HepG2 (cell line): ENCODE data around the gene CLCN2. TPM values are rescaled to one million over a fixed set of nuclear protein-coding genes. Genes with fewer than 3 reads are reported as not detected.

Source experiments
- FOSL1 ChIP-seq: sonication (generic); formaldehyde crosslinking; IDR thresholded peaks from 2 replicates; pipeline ENCODE4 v1.9.0; 2021; ENCODE audit warnings: missing genetic modification reagents, borderline replicate concordance
- KDM5A ChIP-seq: fragments of 200-600 bp; sonication (generic); IDR thresholded peaks from 2 replicates; pipeline ENCODE4 v1.7.0; 2018; ENCODE audit warnings: antibody characterized with exemption, mild to moderate bottlenecking, low read length, borderline replicate concordance
- MAZ ChIP-seq, 2 experiments: sonication (generic) in 1 of 2; formaldehyde crosslinking in 1 of 2; IDR thresholded peaks; 2 replicates each; pipeline versions ENCODE4 v1.5.0 to v1.6.1; 2012 to 2020; ENCODE audit warnings: low read depth in 2 of 2, mild to moderate bottlenecking in 2 of 2, borderline replicate concordance in 1 of 2, improper control_type of control experiment in 1 of 2, low read length in 1 of 2, missing genetic modification reagents in 1 of 2, moderate library complexity in 1 of 2
- PAWR ChIP-seq: sonication (generic); formaldehyde crosslinking; IDR thresholded peaks from 2 replicates; pipeline ENCODE4 v1.4.0; 2020; ENCODE audit warnings: missing genetic modification reagents, mild to moderate bottlenecking, borderline replicate concordance
- SP2 ChIP-seq: sonication (generic); formaldehyde crosslinking; IDR thresholded peaks from 2 replicates; pipeline ENCODE4 v1.5.1; 2020; ENCODE audit warnings: mild to moderate bottlenecking, missing genetic modification reagents
- ZNF10 ChIP-seq: sonication (generic); formaldehyde crosslinking; IDR thresholded peaks from 2 replicates; pipeline ENCODE4 v1.4.0; 2020; ENCODE audit warnings: mild to moderate bottlenecking, low read depth, missing genetic modification reagents, borderline replicate concordance
- ZNF335 ChIP-seq: sonication (generic); formaldehyde crosslinking; IDR thresholded peaks from 2 replicates; pipeline ENCODE4 v1.4.0; 2020; ENCODE audit warnings: missing genetic modification reagents
- ZNF432 ChIP-seq: sonication (generic); formaldehyde crosslinking; IDR thresholded peaks from 2 replicates; pipeline ENCODE4 v1.5.0; 2020; ENCODE audit warnings: missing genetic modification reagents, mild to moderate bottlenecking, borderline replicate concordance
- ZNF468 ChIP-seq: sonication (generic); formaldehyde crosslinking; IDR thresholded peaks from 2 replicates; pipeline ENCODE4 v1.8.0; 2022; ENCODE audit warnings: mild to moderate bottlenecking, moderate library complexity, missing genetic modification reagents
- polyA plus RNA-seq, 8 experiments: library from polyadenylated mRNA; depleted of rRNA in 3 of 8; stranded (reverse) in 7 of 8; unstranded in 1 of 8; fragments of >200 nt; fragmentation: Illumina TruSeq in 4 of 8; extraction: Trizol in 4 of 8; gene quantifications; 2 replicates each; pipeline versions ENCODE4 v1.2.1 to v1.2.3, GENCODE V29; 2011 to 2016; ENCODE audit warnings: low read depth in 4 of 8, missing spikeins in 1 of 8, mixed read lengths in 1 of 8; ENCODE audit not compliant: insufficient read depth in 1 of 8
- total RNA-seq, 5 experiments: library from RNA; depleted of rRNA; stranded (reverse); fragments of >200 nt; fragmentation: Illumina TruSeq; extraction: Trizol; gene quantifications; 2 replicates each; pipeline ENCODE4 v1.2.3, GENCODE V29; 2016; ENCODE audit warnings: low read depth in 1 of 5
- TF ChIP-seq, protein P1 (sequence below): sonication (generic); formaldehyde crosslinking; IDR thresholded peaks from 2 replicates; pipeline ENCODE4 v1.5.0; 2020; ENCODE audit warnings: mild to moderate bottlenecking, missing genetic modification reagents
- TF ChIP-seq, protein P2 (sequence below): IDR thresholded peaks from 2 replicates; pipeline ENCODE4 v1.6.1; 2016; ENCODE audit warnings: missing compliant biosample characterization, missing genetic modification reagents, borderline replicate concordance
- TF ChIP-seq, protein P3 (sequence below): sonication (generic); formaldehyde crosslinking; IDR thresholded peaks from 2 replicates; pipeline ENCODE4 v1.8.1; 2023; ENCODE audit warnings: mild to moderate bottlenecking, missing genetic modification reagents
- TF ChIP-seq, protein P4 (sequence below): sonication (generic); formaldehyde crosslinking; IDR thresholded peaks from 2 replicates; pipeline ENCODE4 v1.9.0; 2021; ENCODE audit warnings: missing genetic modification reagents, mild to moderate bottlenecking, borderline replicate concordance
- TF ChIP-seq, protein P5 (sequence below): sonication (generic); formaldehyde crosslinking; IDR thresholded peaks from 2 replicates; pipeline ENCODE4 v1.9.0; 2022; ENCODE audit warnings: low read depth, missing genetic modification reagents
- TF ChIP-seq, protein P6 (sequence below): sonication (generic); IDR thresholded peaks from 2 replicates; pipeline ENCODE4 v1.6.1; 2016; ENCODE audit warnings: low read depth, borderline replicate concordance
- TF ChIP-seq, protein P7 (sequence below): sonication (generic); formaldehyde crosslinking; IDR thresholded peaks from 2 replicates; pipeline ENCODE4 v1.5.0; 2020; ENCODE audit warnings: missing genetic modification reagents

Gene CLCN2
- total and polyA plus RNA-seq, 2 of the 13 experiments (the other 11 are each of a cell fraction or from before 2014, with no cell fraction given) = 11.4 to 13.5 TPM

DNA sequence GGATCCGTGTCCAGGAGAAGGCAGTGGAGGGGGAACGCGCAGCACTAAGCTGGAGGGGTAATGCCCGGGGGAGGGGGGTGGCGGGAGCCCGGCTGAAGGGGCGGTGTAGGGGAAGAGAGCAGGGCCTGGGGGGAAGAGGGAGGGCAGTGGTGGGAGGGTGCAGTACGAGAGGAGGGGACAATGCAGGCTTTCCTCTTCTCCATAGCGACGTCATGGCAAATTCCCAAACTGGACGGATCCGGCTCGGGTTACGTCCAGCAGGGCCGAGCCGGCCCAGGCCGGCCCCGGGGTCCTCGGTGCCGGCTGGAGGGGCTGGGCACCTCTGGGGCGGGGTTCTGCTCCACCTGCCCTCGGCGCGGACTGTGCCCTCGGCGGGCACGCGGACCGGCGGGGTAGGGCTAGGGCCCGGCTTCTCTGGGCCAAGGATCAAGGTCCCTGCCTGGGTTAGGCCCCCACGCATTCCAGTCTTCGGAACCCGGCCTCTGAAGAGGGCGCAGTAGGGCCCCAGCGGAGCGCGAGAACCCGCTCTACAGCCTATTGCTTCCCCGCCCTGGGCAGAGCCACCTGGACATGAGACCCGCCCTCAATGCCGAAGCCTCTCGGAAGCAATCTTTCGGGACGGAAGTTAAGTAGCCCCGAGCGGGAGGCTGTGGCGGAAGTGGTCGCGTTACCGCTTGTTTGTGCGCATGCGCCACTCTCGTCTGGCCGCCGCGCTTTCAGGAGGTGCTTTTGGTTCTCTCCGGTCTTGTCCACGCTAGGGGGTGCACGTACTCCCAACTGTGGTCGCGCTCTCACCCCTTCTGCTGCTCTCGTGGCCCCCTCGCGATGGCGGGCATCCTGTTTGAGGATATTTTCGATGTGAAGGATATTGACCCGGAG, 1.5 kb upstream of the CLCN2 start (continued):
- TF ChIP-seq, protein P1, sequence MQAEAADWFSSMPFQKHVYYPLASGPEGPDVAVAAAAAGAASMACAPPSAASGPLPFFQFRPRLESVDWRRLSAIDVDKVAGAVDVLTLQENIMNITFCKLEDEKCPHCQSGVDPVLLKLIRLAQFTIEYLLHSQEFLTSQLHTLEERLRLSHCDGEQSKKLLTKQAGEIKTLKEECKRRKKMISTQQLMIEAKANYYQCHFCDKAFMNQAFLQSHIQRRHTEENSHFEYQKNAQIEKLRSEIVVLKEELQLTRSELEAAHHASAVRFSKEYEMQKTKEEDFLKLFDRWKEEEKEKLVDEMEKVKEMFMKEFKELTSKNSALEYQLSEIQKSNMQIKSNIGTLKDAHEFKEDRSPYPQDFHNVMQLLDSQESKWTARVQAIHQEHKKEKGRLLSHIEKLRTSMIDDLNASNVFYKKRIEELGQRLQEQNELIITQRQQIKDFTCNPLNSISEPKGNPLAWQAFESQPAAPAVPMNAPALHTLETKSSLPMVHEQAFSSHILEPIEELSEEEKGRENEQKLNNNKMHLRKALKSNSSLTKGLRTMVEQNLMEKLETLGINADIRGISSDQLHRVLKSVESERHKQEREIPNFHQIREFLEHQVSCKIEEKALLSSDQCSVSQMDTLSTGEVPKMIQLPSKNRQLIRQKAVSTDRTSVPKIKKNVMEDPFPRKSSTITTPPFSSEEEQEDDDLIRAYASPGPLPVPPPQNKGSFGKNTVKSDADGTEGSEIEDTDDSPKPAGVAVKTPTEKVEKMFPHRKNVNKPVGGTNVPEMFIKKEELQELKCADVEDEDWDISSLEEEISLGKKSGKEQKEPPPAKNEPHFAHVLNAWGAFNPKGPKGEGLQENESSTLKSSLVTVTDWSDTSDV (CRISPR knock-in tag) = peak; percentile 65; the same call in 1 of the 2 replicates
- TF ChIP-seq, protein P2, sequence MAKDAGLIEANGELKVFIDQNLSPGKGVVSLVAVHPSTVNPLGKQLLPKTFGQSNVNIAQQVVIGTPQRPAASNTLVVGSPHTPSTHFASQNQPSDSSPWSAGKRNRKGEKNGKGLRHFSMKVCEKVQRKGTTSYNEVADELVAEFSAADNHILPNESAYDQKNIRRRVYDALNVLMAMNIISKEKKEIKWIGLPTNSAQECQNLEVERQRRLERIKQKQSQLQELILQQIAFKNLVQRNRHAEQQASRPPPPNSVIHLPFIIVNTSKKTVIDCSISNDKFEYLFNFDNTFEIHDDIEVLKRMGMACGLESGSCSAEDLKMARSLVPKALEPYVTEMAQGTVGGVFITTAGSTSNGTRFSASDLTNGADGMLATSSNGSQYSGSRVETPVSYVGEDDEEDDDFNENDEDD (CRISPR knock-in tag) = peak; percentile 55; the same call in 1 of the 2 replicates
- TF ChIP-seq, protein P3, sequence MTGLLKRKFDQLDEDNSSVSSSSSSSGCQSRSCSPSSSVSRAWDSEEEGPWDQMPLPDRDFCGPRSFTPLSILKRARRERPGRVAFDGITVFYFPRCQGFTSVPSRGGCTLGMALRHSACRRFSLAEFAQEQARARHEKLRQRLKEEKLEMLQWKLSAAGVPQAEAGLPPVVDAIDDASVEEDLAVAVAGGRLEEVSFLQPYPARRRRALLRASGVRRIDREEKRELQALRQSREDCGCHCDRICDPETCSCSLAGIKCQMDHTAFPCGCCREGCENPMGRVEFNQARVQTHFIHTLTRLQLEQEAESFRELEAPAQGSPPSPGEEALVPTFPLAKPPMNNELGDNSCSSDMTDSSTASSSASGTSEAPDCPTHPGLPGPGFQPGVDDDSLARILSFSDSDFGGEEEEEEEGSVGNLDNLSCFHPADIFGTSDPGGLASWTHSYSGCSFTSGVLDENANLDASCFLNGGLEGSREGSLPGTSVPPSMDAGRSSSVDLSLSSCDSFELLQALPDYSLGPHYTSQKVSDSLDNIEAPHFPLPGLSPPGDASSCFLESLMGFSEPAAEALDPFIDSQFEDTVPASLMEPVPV = no peak
- TF ChIP-seq, protein P4, sequence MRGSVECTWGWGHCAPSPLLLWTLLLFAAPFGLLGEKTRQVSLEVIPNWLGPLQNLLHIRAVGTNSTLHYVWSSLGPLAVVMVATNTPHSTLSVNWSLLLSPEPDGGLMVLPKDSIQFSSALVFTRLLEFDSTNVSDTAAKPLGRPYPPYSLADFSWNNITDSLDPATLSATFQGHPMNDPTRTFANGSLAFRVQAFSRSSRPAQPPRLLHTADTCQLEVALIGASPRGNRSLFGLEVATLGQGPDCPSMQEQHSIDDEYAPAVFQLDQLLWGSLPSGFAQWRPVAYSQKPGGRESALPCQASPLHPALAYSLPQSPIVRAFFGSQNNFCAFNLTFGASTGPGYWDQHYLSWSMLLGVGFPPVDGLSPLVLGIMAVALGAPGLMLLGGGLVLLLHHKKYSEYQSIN (CRISPR knock-in tag) = no peak
- TF ChIP-seq, protein P5, sequence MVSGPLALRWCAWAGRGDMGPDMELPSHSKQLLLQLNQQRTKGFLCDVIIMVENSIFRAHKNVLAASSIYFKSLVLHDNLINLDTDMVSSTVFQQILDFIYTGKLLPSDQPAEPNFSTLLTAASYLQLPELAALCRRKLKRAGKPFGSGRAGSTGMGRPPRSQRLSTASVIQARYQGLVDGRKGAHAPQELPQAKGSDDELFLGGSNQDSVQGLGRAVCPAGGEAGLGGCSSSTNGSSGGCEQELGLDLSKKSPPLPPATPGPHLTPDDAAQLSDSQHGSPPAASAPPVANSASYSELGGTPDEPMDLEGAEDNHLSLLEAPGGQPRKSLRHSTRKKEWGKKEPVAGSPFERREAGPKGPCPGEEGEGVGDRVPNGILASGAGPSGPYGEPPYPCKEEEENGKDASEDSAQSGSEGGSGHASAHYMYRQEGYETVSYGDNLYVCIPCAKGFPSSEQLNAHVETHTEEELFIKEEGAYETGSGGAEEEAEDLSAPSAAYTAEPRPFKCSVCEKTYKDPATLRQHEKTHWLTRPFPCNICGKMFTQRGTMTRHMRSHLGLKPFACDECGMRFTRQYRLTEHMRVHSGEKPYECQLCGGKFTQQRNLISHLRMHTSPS (CRISPR knock-in tag) = peak; percentile 96
- peak; percentile 53; the same call in 1 of the 2 replicates for TF ChIP-seq MAZ (IDR thresholded peaks at IDR 0.05; ENCODE audit: borderline replicate concordance, low read depth, low read length)
- peak; percentile 59; the same call in 1 of the 2 replicates for TF ChIP-seq MAZ (CRISPR knock-in tag; IDR thresholded peaks at IDR 0.05; ENCODE audit: low read depth)
- TF ChIP-seq PAWR (CRISPR knock-in tag) = no peak
- no peak for TF ChIP-seq ZNF432 (CRISPR knock-in tag)
- TF ChIP-seq ZNF468 (CRISPR knock-in tag) = no peak
- TF ChIP-seq SP2 (CRISPR knock-in tag) = peak; percentile 63
- TF ChIP-seq, protein P6, sequence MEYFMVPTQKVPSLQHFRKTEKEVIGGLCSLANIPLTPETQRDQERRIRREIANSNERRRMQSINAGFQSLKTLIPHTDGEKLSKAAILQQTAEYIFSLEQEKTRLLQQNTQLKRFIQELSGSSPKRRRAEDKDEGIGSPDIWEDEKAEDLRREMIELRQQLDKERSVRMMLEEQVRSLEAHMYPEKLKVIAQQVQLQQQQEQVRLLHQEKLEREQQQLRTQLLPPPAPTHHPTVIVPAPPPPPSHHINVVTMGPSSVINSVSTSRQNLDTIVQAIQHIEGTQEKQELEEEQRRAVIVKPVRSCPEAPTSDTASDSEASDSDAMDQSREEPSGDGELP = peak; percentile 83
- TF ChIP-seq, protein P7, sequence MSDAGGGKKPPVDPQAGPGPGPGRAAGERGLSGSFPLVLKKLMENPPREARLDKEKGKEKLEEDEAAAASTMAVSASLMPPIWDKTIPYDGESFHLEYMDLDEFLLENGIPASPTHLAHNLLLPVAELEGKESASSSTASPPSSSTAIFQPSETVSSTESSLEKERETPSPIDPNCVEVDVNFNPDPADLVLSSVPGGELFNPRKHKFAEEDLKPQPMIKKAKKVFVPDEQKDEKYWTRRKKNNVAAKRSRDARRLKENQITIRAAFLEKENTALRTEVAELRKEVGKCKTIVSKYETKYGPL (CRISPR knock-in tag) = no peak; the same call in 1 of the 2 replicates
- TF ChIP-seq ZNF10 (CRISPR knock-in tag) = no peak
- TF ChIP-seq ZNF335 (CRISPR knock-in tag) = peak; percentile 72
- no peak for TF ChIP-seq FOSL1 (CRISPR knock-in tag)
- TF ChIP-seq KDM5A = no peak
